Activated naive CD4-positive, alpha-beta T cell treated with anti-CD3 and anti-CD28 coated beads, Interleukin-2, amount 50 U/mL, for 16 hours (primary cell): ENCODE results near the gene LDLRAD4.

Experiments used
- DNase-seq: peaks from one replicate; pipeline ENCODE4 v3.0.0-alpha.2; 2020

LDLRAD4 gene

GRCh38 chr18:13500869-13501542 is 282.4 kb downstream of the LDLRAD4 start:
- no peak for DNase-seq

GRCh38 chr18:13501543-13501887 is 283.0 kb downstream of the LDLRAD4 start:
- no peak for DNase-seq

DNA sequence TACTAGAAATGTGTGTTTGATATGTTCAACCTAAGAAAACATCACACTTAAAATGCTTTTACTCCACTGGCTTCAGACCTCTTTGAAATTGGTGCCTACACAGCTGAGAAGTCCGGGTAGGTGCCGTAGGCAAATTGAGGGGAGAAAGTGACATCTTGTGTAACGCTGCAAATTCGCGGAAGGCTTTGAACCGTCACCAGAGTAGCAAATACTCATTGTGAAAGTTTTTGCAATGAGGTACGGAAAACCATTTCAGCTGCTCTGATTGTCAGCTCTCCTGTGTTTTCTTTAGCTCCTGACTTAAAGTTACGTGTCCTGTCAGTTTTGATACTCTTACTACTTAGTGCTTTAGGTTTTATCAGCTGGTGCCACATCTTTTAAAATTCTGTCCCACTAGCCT is 283.3 kb downstream of the LDLRAD4 start:
- peak; percentile 31 for DNase-seq

- no peak for DNase-seq
These were observed 284.0 kb downstream of the LDLRAD4 start for GRCh38 chr18:13502585-13502984.

DNA sequence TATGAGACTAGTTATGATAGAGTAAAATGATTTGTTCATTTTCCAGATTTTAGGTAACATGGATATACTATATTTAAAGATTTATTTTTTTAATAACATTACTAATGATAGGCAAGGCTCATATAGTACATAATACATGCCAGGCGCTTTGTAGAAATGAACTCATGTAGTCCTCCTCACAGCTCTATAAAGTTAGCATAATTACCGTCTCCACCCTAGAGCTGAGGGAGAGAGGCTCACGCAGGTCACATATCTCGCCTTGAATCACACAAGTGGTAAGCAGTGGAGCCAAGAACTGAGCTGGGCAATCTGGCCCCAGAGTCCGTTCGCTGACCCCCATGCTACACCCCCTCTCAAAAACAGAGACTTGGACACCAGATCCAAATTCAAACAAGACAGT is 285.3 kb downstream of the LDLRAD4 start:
- no peak for DNase-seq

- no peak for DNase-seq
These were observed 287.3 kb downstream of the LDLRAD4 start for GRCh38 chr18:13505780-13506345.

DNA sequence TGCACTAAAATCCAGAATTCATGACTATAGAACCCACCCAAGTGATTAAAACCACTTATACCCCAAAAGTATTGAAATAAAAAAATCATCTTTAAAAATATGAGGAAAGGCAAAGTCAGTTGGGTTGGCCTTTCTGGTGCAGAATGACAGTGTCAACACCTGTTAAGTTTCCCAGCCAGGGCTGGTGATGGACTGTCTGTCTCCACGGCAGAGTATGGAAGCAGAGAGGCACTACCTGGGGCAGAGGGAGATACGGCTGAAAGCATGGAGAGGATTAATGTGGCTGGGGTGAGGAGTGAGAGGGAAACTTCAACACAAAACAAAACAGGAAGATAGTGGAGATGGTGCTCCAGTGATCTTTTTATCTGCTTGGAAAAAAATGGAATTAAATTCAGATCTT is 292.0 kb downstream of the LDLRAD4 start:
- no peak for DNase-seq

DNA sequence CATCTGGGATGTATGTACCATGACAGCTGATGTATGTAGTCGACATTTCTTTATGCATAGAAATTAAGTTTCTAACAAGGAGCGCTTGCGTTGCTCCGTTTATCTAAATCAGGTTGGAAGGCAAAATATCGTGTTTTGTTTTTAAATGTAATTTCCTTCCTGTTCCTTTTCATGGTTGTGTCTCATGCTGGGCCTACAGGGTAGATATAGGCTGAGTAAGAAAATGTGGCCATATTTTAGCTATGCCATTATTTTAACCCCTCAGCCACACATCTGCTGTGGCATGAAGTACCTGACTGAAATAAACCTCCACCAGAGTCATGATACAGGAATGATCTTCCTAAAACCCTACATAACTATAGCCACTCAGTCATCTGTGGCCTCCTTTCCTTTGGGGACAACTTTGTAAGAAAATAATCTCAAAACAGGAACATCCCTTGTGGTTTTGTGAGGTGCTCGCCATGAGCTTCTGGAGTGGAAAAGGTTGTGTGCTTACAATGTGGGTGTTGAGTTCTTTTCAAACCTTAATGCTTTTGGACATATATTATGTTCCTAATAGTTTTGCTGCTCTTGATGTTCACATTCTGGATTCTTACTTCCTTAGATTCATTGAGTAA is 293.5 kb downstream of the LDLRAD4 start:
- DNase-seq, result no peak

GRCh38 chr18:13513021-13513420 is 294.5 kb downstream of the LDLRAD4 start:
- DNase-seq, result no peak

DNA sequence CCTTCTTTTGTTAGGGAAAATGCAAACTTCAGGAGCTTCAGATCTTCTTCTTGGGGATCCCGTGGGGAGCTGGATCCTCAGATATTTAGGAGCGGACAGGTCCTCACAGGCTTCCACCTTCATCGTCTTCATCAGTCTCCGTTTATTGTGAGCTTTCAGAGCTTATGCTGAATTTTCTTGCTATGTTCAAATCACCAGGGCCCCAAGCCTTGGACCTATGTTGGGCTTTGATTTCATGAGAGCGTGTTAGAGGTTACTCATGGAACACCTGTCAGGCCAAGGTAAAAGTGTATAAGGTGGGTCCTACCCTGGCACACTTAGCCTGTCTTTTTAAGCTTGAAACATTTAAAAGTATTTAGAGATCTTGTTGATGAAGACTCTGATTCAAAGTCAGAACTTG is 294.9 kb downstream of the LDLRAD4 start:
- no peak for DNase-seq

DNA sequence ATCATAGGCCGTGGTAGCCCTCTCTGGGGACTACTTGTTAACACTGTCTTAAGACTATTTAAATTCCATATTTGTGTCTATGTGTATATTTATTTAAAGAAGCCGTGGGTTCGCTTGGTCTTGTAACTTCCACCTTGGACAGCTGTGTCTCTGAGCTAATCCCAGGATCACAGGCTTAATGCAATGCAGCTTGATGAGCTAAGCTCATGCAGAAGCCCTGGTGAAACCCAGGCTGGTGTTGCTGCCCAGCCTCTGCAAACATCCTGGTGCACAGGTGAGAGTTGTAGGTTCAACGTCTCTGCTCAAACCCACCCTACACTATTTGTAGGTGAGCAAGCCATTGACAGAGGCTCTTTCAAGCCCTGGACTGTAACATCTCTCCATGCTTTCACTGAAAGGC is 296.0 kb downstream of the LDLRAD4 start:
- no peak for DNase-seq

DNA sequence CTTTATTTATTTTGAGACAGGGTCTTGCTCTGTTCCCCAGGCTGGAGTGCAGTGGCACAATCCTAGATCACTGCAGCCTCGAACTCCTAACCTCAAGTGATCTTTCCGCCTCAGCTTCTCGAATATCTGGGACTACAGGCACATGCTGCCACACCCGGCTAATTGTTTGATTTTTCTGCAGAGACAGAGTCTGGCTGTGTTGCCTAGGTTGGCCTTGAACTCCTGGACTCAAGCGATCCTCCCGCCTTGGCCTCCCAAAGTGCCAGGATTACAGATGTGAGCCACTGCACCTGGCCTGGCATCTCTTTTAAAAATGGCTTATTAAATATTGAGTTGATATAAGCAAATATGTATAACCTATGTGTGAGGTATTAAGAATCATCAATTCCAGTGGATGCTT is 298.3 kb downstream of the LDLRAD4 start:
- DNase-seq, result no peak

GRCh38 chr18:13517369-13517768 is 298.8 kb downstream of the LDLRAD4 start:
- no peak for DNase-seq

DNA sequence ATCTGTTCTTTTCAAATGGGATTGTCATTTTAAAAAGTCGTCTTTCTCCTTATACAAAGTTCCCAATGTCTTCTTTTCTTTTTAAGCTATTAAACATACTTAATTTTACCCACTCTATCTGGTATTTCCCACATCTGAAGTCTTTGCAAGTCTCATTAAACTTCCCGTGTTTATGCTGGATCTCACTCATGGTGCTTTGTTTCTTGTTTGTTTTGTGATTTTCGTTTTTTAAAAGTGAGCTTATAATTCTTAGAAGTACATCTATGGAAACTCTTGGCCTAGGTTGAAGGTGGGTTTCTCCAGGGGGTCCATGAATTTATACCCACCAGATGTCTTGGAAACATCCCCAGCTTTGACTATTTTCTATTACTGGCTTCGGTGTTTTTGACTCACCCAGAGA is 299.8 kb downstream of the LDLRAD4 start:
- DNase-seq, result no peak

GRCh38 chr18:13520306-13520705 is 301.7 kb downstream of the LDLRAD4 start:
- DNase-seq, result no peak

DNA sequence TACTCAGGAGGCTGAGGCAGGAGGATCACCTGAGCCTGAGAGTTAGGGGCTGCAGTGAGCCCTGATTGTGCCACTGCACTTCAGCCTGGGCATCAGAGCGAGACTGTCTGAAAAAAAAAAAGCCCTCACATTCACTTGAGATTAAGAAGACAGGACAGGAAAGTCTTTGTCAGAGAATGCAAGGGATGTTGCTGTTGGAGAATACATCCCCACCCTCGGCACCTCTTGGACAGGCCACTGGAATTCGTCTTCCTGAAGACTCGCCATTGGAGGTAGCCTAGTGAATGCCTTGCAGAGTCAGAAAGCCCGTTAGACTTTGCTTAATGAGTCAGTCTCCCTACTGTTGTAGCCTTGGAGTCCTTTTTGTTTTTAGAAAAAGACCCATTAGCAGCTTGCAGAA is 302.2 kb downstream of the LDLRAD4 start:
- DNase-seq, result no peak

DNA sequence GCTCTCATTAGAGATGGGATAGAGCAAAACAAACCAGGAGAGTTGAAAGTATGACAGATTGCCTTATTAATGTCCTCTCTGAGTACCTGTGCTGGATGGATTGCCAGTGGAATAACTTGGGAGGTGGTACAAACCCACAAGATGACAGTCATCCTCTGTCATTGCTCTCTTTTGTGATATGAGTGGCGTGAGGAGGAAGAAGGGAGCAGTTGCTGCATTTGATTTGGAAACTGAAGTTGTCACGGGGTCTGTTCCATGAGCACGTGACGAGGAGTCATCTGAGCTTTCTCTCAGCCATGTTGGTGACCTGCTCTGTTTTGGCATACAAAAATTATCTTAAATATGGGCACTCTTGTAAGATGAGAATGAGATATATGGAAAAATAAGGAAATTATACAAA is 302.9 kb downstream of the LDLRAD4 start:
- no peak for DNase-seq

GRCh38 chr18:13522256-13522655 is 303.7 kb downstream of the LDLRAD4 start:
- no peak for DNase-seq

GRCh38 chr18:13522861-13523660 is 304.5 kb downstream of the LDLRAD4 start:
- no peak for DNase-seq

DNA sequence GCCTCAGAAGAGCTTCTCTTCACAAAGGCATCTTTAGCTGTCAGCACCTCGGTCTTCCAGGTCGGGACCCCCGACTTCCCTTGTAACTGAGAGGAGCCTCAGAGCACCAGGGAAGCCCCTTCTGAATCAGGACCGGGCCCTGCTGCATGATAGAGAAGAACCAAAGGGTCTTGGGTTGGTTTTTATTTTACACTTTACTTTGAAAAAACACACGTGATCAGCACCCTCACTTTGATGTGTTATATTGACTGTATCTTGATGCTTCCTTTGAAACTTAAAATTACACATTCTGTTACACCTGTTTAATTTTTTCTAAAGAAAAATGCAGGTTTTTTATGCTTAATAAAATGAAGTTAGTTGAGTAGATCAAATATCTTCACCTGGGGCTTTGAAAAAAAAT is 305.5 kb downstream of the LDLRAD4 start:
- no peak for DNase-seq

DNA sequence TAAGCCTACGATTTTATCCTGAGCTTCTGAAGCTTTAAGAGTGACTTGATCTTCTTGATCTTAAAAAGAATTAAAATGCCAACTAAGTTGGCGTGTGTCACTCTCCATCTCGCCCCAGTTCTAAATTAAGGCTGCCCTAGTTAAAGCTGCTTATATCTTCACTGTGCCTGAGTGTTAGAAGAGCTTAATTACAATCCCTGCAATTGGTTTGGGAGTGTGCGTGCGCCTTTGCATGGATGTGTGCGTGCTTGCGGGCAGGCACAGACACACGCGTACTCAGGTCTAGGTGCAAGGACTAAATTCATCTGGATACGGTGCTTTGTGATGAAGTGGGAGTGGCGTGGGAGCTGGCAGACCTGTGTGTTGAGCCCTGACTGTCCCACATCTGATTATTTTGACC is 306.3 kb downstream of the LDLRAD4 start:
- no peak for DNase-seq

DNA sequence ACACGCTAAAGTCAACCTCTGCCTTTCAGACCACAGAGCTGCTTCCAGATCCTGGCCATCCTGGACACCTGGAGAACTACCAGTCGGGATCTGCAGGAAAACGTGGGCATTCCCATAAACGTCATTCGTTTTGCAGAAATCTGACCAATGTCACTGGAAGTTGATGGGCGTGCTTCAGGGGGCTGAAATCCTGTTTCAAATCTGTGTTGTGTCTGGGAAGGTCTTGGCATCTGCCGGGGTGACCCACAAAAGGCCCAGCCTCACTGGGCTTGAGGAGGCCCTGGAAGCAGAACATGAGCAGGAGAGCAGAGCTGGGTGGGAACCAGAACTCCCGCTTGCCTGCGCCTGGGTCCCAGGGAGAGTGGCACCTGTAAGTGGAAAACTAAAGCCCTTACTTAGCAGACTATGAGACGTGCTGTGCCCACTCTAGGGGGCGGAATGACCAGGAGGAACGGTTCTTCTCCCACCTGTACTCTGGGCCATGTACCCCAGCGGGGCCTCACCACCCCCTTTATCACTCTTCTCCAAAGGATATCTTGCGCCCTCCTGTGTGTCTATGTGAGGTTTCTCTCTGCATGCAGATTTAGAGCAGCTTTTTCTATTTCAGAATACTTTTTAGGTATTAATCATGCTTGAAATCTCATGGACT is 306.9 kb downstream of the LDLRAD4 start:
- DNase-seq, result no peak

DNA sequence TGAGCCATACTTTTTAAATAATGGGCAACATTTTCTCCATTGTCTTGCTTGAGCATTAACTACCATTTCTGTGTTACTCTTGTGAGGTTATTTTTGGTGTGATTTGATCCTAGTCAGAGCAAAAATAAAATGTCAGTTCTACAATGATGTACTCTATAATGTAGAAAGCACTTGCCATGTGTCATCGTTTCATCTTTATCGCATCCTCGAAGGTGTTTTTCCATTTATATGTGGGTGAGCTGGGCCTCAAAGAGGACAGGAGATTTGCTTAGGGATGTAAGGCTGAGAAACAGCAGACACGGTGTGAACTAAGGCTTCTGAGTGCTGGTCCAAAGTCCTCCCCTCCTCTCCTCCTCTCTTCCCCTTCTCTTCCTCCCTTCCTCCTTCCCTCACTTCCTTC is 308.0 kb downstream of the LDLRAD4 start:
- DNase-seq, result no peak
